ENCODE data around the gene BIN2. TPM values are rescaled to one million over a fixed set of nuclear protein-coding genes. Genes with fewer than 3 reads are reported as not detected.
"Not testable (repeated sequence)": the region's sequence is repeated elsewhere in the genome, so short reads cannot be mapped to it uniquely, and the experiment has no call there.

The BIN2 gene
- total and polyA plus RNA-seq, 10 of the 15 experiments (the other 5 are each of a cell fraction or from before 2014, with no cell fraction given) = 8.6 to 42.9 (median 32.1) TPM

GRCh38 chr12:51318057-51318806 lies 5.7 kb downstream of the BIN2 start:
- H2AFZ ChIP-seq (ENCODE audit: control insufficient read depth, low read depth, low read length); intact Hi-C loops (cut with micrococcal nuclease; ENCODE audit: unreplicated experiment); H3K9ac ChIP-seq (ENCODE audit: control insufficient read depth, insufficient read depth, low read length): not testable (repeated sequence)

DNA sequence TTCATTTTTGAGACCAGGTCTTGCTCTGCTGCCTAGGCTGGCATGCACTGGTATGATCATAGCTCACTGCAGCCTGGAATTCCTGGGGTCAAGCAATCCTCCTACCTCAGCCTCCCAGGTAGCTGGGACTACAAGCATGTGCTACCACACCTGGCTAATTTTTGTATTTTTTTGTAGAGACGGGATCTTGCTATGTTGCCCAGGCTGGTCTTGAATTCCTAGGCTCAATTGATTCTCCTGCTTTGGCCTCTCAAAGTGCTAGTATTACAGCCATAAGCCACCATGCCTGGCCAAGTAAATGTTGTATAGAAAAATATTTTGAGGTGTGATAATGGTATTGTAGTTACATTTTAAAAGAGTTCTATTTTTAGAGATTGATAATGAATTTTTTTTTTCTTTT lies 12.6 kb downstream of the BIN2 start:
- ChIA-PET RAD21 (ENCODE audit: unreplicated experiment) (no interaction called here), SMC1A (ENCODE audit: uncharacterized antibody, unreplicated experiment) (interaction anchor here (1.2 to 2.3 kb wide), 2 partner anchors 11 to 29 kb away, joined by 3 to 8 read pairs; no protein-coding TSS in a partner anchor), CTCF (no interaction called here), POLR2A (interaction anchor here (0.6 to 0.7 kb wide), 3 partner anchors 9 to 544 kb away, joined by 3 to 6 read pairs (median 4); no protein-coding TSS in a partner anchor)
- FAIRE-seq (no peak), DNase-seq (ENCODE audit: low read depth, low spot score) (no peak), ATAC-seq (no peak)
- no TSS peak for BruUV-seq (replicated peaks)
- Histone ChIP-seq H3K4me2 (ENCODE audit: control insufficient read depth, insufficient read depth) (no peak overlapping the region), H3K9me3 (replicated peaks; ENCODE audit: control insufficient read depth, insufficient read depth, low read length) (no peaks in the 10 kb centered on the region), H3K4me1 (ENCODE audit: control insufficient read depth, insufficient read depth, low read length) (peaks cover 6% of the 10 kb centered on the region), H3K4me3 (no peak overlapping the region), H3K79me2 (ENCODE audit: control insufficient read depth, insufficient read depth, low read length) (no peaks in the 10 kb centered on the region), H3K27ac (ENCODE audit: control insufficient read depth, insufficient read depth) (no peak overlapping the region), H3K9ac (ENCODE audit: control insufficient read depth, insufficient read depth, low read length) (no peak overlapping the region), H4K20me1 (ENCODE audit: control insufficient read depth, insufficient read depth) (no peaks in the 10 kb centered on the region), H3K36me3 (ENCODE audit: control insufficient read depth in 2 of 2, insufficient read depth in 2 of 2, low read length in 1 of 2) (peaks cover 0 to 6% of the 10 kb centered on the region in 2 experiments; a peak in 1 of 4 replicates), H2AFZ (ENCODE audit: control insufficient read depth, low read depth, low read length) (no peak overlapping the region), H3K27me3 (replicated peaks in 1 of 2; ENCODE audit: control insufficient read depth in 2 of 2, insufficient read depth in 2 of 2, low read length in 1 of 2) (no peaks in the 10 kb centered on the region)
- 100% methylated on average over 1 of the region's 1 CpG for WGBS (ENCODE audit: insufficient coverage, insufficient replicate concordance, low lambda C conversion rate, missing lambda C conversion rate)
- in situ Hi-C loops (cut with MboI) (no loop called here), intact Hi-C loops (cut with micrococcal nuclease; ENCODE audit: unreplicated experiment) (no loop called here)
- TF ChIP-seq PRDM15 (CRISPR knock-in tag; IDR thresholded peaks at IDR 0.05) = no peak
- no peak for TF ChIP-seq EZH2 (IDR thresholded peaks at IDR 0.05; ENCODE audit: borderline replicate concordance, control insufficient read depth, low read depth, low read length)
- TF ChIP-seq CEBPB (IDR thresholded peaks at IDR 0.05; ENCODE audit: borderline replicate concordance in 1 of 2, low read depth in 2 of 2, low read length in 2 of 2) = no peak
- TF ChIP-seq, protein P1, sequence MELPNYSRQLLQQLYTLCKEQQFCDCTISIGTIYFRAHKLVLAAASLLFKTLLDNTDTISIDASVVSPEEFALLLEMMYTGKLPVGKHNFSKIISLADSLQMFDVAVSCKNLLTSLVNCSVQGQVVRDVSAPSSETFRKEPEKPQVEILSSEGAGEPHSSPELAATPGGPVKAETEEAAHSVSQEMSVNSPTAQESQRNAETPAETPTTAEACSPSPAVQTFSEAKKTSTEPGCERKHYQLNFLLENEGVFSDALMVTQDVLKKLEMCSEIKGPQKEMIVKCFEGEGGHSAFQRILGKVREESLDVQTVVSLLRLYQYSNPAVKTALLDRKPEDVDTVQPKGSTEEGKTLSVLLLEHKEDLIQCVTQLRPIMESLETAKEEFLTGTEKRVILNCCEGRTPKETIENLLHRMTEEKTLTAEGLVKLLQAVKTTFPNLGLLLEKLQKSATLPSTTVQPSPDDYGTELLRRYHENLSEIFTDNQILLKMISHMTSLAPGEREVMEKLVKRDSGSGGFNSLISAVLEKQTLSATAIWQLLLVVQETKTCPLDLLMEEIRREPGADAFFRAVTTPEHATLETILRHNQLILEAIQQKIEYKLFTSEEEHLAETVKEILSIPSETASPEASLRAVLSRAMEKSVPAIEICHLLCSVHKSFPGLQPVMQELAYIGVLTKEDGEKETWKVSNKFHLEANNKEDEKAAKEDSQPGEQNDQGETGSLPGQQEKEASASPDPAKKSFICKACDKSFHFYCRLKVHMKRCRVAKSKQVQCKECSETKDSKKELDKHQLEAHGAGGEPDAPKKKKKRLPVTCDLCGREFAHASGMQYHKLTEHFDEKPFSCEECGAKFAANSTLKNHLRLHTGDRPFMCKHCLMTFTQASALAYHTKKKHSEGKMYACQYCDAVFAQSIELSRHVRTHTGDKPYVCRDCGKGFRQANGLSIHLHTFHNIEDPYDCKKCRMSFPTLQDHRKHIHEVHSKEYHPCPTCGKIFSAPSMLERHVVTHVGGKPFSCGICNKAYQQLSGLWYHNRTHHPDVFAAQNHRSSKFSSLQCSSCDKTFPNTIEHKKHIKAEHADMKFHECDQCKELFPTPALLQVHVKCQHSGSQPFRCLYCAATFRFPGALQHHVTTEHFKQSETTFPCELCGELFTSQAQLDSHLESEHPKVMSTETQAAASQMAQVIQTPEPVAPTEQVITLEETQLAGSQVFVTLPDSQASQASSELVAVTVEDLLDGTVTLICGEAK (IDR thresholded peaks at IDR 0.05; ENCODE audit: borderline replicate concordance) = no peak

More at GRCh38 chr12:51318057-51318806, 5.7 kb downstream of the BIN2 start:
- H3K4me1 ChIP-seq (ENCODE audit: control insufficient read depth, insufficient read depth, low read length) = peaks cover 36% of the 10 kb centered on the region
- DNase-seq (ENCODE audit: low read depth, low spot score); FAIRE-seq; H3K36me3 ChIP-seq (ENCODE audit: control insufficient read depth in 2 of 2, insufficient read depth in 2 of 2, low read length in 1 of 2); in situ Hi-C loops (cut with MboI); H3K4me2 ChIP-seq (ENCODE audit: control insufficient read depth, insufficient read depth); H3K4me3 ChIP-seq; BruUV-seq (replicated peaks); H3K27me3 ChIP-seq (replicated peaks in 1 of 2; ENCODE audit: control insufficient read depth in 2 of 2, insufficient read depth in 2 of 2, low read length in 1 of 2); H4K20me1 ChIP-seq (ENCODE audit: control insufficient read depth, insufficient read depth); ATAC-seq; H3K27ac ChIP-seq (ENCODE audit: control insufficient read depth, insufficient read depth); H3K9me3 ChIP-seq (replicated peaks; ENCODE audit: control insufficient read depth, insufficient read depth, low read length): not testable (repeated sequence)
- ChIA-PET RAD21 (ENCODE audit: unreplicated experiment) (interaction anchor here (0.6 to 3.1 kb wide), 3 partner anchors 23 to 332 kb away, joined by 3 to 22 read pairs (median 4); partner anchors contain the start of gene LETMD1), POLR2A (interaction anchor here (0.6 to 0.7 kb wide), 3 partner anchors 229 to 1214 kb away, joined by 3 to 4 read pairs (median 3); no protein-coding TSS in a partner anchor), CTCF (interaction anchor here (0.6 to 1.5 kb wide), 6 partner anchors 9 to 553 kb away, joined by 3 to 12 read pairs (median 3); partner anchors contain the start of gene DAZAP2), SMC1A (ENCODE audit: uncharacterized antibody, unreplicated experiment) (interaction anchor here (0.6 to 7.3 kb wide), 8 partner anchors 9 to 301 kb away, joined by 3 to 58 read pairs (median 4); no protein-coding TSS in a partner anchor)
- H3K79me2 ChIP-seq (ENCODE audit: control insufficient read depth, insufficient read depth, low read length) = peaks cover 20% of the 10 kb centered on the region
- 80% methylated on average over 7 of the region's 8 CpGs for WGBS (ENCODE audit: insufficient coverage, insufficient replicate concordance, low lambda C conversion rate, missing lambda C conversion rate)
